Fibroblast of lung (primary cell): Measurements from ENCODE around the gene WDFY3.

Experiments
- CTCF ChIP-seq, 2 donors: IDR thresholded peaks in 1 of 2; conservative IDR thresholded peaks in 1 of 2; 1 replicate in 1 of 2; 2 replicates in 1 of 2; pipeline ENCODE4 v1.5.1; 2011 to 2012; ENCODE audit warnings: low read length in 2 of 2, control low read depth in 1 of 2, inconsistent platforms in 1 of 2, low read depth in 1 of 2, mild to moderate bottlenecking in 1 of 2
- EZH2 ChIP-seq: IDR thresholded peaks from 2 replicates; pipeline ENCODE4 v1.5.1; 2012; ENCODE audit warnings: low read length, control low read depth, mild to moderate bottlenecking; ENCODE audit errors: missing control alignments

DNA sequence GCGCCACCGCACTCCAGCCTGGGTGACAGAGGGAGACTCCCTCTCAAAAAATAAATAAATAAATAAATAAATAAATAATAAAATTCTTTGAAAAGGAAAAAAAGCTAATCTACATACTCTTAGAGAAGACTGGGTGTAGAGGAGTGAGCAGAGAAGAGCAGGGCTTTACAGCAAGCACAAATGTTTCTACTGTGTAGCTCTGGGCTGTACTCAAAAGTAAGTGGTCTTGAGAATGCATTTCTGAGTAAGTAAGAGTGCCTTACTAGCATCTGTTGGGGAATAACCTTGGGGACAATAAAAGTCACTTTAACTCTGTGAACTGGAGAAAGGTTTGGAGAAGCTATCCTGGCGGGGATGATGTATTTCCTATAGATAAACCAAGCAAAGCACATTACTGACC, 185.8 kb downstream of the WDFY3 start:
- TF ChIP-seq CTCF (conservative IDR thresholded peaks at IDR 0.05 in 1 of 2, IDR thresholded peaks at IDR 0.05 in 1 of 2; ENCODE audit: low read depth in 1 of 2, low read length in 2 of 2), result no peak
- TF ChIP-seq EZH2, result no peak
